SK-N-MC (cell line): ENCODE measurements around the gene SLC39A11.

ENCODE experiments used
- EZH2 ChIP-seq: fragments of 200-600 bp; sonication (generic); IDR thresholded peaks from one replicate; pipeline ENCODE4 v1.6.1; 2017; ENCODE audit warnings: antibody characterized with exemption
- POLR2AphosphoS5 ChIP-seq: IDR thresholded peaks from 2 replicates; pipeline ENCODE4 v1.6.1; 2012; ENCODE audit warnings: mild to moderate bottlenecking, low read depth, low read length, borderline replicate concordance

DNA sequence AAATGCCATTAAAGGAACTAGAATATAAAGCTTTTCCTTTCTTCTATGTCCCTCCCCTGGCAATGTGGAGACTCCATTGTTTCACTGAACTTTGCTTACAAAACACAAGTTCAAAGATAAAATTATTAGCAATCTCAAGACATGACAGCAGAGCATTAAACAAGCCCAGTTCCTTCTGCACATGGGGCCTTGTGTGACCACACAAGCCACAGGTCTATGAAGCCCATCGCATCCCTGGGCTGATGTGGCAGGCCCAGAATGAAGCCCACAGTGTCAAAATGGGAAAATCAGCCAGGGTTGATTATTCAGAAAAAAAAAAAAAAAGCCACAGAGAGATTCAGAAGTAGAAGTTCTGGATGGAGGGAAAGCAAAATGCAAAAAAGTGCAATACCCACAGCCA is 12.9 kb upstream of the SLC39A11 start:
- TF ChIP-seq EZH2 (no peak), POLR2AphosphoS5 (no peak)
